Measurements from ENCODE around the gene WDFY2.

WDFY2 gene

DNA sequence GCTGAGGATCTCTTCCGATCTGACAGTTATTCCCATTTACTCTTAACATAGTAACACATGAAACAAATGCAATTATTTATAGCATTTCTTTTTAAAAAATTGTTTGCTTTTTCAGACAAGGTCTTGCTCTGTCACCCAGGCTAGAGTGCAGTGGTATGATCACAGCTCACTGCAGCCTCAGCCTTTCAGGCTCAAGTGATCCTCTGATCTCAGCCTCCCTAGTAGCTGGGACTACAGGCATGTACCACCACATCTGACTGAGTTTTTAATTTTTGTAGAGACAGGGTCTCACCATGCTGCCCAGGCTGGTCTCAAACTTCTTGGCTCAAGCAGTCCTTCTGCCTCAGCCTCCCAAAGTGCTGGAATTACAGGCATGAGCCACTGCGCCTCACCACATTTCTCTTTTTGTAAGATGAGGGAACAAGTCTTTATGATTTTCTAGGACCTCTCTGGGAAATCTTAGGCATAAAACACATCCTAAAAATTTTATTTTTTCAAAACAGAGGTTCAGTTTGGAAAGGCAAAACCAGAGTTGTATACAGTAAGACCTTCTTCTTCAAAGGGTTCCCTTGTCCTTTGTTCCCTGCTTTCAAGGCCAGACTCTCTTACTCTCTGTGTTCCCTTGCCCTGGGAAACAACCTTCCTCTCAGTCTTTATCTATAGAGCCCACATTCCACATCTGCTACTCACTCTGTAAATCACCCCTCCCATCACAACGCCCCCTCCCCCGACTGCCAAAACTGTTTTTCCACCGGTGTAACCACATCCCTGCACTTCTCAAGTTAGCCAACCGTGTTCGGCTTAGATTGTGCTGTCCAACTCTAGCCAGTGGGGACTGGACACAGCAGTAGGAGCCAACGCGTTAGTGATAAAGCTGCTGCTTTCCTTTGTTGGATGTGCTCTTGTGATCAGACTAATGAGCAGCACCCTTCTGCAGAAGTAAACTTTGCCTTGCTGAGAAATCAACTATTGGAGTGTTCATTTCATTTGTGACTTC lies 163.5 kb downstream of the WDFY2 start:
- TF ChIP-seq, protein P1, sequence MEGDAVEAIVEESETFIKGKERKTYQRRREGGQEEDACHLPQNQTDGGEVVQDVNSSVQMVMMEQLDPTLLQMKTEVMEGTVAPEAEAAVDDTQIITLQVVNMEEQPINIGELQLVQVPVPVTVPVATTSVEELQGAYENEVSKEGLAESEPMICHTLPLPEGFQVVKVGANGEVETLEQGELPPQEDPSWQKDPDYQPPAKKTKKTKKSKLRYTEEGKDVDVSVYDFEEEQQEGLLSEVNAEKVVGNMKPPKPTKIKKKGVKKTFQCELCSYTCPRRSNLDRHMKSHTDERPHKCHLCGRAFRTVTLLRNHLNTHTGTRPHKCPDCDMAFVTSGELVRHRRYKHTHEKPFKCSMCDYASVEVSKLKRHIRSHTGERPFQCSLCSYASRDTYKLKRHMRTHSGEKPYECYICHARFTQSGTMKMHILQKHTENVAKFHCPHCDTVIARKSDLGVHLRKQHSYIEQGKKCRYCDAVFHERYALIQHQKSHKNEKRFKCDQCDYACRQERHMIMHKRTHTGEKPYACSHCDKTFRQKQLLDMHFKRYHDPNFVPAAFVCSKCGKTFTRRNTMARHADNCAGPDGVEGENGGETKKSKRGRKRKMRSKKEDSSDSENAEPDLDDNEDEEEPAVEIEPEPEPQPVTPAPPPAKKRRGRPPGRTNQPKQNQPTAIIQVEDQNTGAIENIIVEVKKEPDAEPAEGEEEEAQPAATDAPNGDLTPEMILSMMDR (IDR thresholded peaks at IDR 0.05; ENCODE audit: borderline replicate concordance, insufficient read depth, low read depth, low read length): no peak

GRCh38 chr13:51756651-51757050 lies 172.4 kb downstream of the WDFY2 start:
- TF ChIP-seq, protein P1 (IDR thresholded peaks at IDR 0.05; ENCODE audit: borderline replicate concordance, insufficient read depth, low read depth, low read length): no peak
- no peak overlapping the region for H3K4me3 ChIP-seq (ENCODE audit: low read depth, low read length)

More for the DNA sequence above, 163.5 kb downstream of the WDFY2 start:
- H3K4me3 ChIP-seq (ENCODE audit: low read depth, low read length): no peak overlapping the region

DNA sequence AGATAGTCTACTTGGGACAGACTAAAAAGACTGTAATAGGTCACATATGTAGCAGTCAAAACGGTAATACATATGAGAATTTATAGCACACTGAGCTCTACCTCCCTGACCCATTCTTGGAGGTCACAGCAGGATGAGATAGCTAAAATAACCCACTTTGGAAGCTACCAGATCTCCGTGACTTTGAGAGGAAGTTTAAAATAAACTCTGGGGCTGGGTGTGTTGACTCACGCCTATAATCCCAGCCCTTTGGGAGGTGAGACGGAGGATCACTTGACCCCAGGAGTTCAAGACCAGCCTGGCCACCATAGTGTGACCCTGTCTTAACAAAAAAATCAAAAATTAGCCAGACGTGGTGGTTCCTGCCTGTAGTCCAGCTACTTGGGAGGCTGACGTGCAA lies 174.4 kb downstream of the WDFY2 start:
- H3K4me3 ChIP-seq (ENCODE audit: low read depth, low read length): no peak overlapping the region
- TF ChIP-seq, protein P1 (IDR thresholded peaks at IDR 0.05; ENCODE audit: borderline replicate concordance, insufficient read depth, low read depth, low read length): no peak

- no peak overlapping the region for H3K4me3 ChIP-seq (ENCODE audit: low read depth, low read length)
- TF ChIP-seq, protein P1 (IDR thresholded peaks at IDR 0.05; ENCODE audit: borderline replicate concordance, insufficient read depth, low read depth, low read length): no peak
Observed at GRCh38 chr13:51759240-51759639, 175.0 kb downstream of the WDFY2 start.

DNA sequence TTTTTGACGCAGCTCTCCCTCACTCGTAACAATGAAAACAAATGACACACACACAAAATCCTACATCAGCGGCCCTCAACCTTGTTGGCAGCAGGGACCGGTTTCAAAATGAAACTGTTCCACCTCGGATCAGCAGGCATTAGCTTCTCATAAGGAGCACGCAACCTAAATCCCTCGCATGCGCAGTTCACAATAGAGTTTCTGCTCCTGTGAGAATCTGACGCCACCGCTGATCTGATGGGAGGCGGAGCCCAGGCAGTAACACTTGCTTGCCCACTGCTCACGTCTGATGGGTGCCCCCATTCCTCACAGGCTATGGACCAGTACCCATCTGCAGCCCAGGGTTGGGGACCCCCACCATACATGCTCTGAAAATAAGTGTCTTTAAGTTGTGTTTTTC lies 176.3 kb downstream of the WDFY2 start:
- H3K4me3 ChIP-seq (ENCODE audit: low read depth, low read length): no peak overlapping the region
- TF ChIP-seq, protein P1 (IDR thresholded peaks at IDR 0.05; ENCODE audit: borderline replicate concordance, insufficient read depth, low read depth, low read length): no peak

DNA sequence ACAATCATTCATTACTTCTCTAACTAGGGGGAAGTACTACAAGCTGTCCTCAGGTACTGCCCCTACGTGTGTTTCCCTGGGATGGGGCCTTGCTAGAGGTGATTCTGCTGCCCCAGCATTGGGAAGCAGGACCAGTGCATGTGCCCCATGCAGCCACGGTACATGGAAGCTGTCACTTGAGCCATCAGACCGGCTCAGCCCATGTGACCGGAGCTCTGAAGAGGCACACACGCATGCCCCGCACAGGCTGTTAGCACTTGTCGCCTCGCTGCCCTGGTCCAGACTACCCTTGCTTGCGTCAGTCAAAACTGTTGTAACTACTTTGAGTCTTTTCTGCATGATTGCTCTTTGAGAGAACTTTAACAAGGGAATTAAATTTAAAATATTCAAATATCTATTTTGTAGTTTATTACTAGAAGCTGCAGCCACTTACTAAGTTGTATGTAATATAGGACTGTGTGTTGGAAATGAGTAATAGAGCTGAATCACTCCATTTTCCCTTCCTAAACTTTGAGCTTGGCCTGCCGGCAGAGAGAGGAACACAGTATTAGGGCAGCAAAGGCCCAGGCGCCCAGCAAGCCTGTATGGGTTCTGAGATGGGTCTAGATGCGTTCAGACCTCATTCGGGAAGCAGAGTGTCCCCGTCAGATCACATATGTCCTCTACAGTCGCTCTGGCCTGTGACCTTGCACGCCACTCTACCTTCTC lies 177.5 kb downstream of the WDFY2 start:
- TF ChIP-seq, protein P1 (IDR thresholded peaks at IDR 0.05; ENCODE audit: borderline replicate concordance, insufficient read depth, low read depth, low read length): no peak
- no peak overlapping the region for H3K4me3 ChIP-seq (ENCODE audit: low read depth, low read length)

Data from GM12875 (cell line).